HUDEP-2 (cell line): ENCODE measurements around the gene NDUFV3.
A peak's percentile ranks its signal among the peaks of the same experiment; 100 is the strongest.
"Not testable (repeated sequence)": the region's sequence is repeated elsewhere in the genome, so short reads cannot be mapped to it uniquely, and the experiment has no call there.

Experiments
- DNase-seq, 76 experiments: peaks; one replicate each; lab custom pipeline; 2025; ENCODE audit not compliant: unreplicated experiment in 76 of 76; lab: John Stamatoyannopoulos, UW

The NDUFV3 gene

DNA sequence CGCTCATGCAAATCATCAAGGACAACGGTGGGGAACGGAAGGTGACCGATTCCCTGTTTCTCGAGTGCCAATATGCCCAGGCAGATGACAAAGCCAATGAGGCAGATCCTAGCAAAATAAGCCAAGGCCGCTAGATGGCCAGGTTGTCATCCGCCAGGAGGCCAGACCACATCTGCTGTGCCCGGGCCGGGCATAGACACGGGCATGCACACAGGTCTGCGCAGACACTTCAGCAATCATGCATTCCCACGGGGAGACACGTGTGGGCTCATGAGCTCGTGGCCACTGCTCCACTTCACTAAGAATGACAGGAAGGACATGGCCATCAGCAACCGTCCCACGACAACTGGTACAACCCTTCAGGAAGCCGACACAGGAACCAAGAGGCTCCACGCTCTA lies 37.2 kb upstream of the NDUFV3 start:
- no peak for DNase-seq

GRCh38 chr21:42857216-42857615 lies 35.9 kb upstream of the NDUFV3 start:
- no peak for DNase-seq

GRCh38 chr21:42858185-42858847 lies 34.8 kb upstream of the NDUFV3 start:
- DNase-seq: no peak

DNA sequence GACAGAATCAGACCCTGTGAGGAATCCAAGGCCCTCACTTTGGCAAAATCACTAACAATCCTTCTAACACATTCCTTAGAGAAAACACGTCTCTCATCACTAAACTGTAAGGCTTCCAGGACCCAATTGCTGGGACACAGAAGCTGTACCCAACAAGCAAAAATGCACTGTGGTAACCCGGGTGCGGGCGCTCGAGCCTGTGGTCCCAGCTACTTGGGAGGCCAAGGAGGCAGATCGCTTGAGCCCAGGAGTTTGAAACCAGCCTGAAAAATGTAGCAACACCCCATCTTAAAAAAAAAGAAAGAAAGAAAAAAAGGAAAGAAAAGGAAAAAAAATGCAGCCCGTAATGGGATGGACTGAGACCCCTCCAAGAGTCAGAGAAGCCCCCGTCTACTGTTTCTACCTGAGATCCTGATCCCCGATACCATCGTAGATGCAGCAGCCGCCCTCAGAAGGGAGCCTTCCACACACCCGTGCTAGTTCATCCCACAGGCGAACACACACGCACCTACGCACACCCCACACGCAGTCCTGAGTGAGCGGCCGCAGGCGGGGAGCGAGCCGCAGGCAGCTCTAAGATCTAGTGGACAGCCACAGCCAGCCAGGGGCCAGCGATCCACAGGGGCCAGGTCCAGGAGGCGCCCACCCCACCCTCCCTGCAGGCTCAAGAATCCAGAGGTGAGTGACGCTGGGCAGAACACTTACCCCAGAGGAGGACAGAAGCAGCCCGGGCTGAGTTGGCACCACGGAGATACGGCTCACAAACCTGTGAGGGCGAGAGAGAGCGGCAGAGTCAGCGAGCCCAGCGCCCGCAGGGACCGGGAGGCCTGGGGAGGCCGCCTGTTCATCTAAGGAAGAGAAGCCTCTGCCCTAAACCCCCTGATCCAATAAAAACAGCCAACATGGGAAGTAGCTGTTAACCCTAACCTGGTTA lies 33.9 kb upstream of the NDUFV3 start:
- no peak for DNase-seq

- no peak for DNase-seq
Observed at GRCh38 chr21:42859891-42860230, 33.2 kb upstream of the NDUFV3 start.

DNA sequence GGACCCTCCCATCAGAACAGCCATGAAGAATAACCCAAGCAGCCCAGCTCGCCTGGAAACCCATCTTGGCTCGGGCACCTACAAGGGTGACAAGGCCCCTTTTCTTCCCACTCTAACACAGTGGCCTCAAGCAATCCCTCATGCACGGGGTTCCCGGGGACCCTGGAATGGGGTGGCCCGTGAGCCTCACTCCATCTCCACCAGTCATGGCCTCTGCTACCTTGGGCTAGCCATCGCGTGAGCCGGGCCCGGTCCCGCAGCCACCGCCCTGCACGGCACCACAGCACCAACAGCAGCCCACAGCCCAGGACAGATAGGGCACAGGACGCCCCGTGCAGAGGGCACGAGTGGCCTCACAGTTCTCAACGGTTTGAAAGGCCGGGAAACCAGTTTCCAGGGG lies 32.8 kb upstream of the NDUFV3 start:
- DNase-seq: no peak

GRCh38 chr21:42861311-42861847 lies 31.7 kb upstream of the NDUFV3 start:
- DNase-seq: no peak

DNA sequence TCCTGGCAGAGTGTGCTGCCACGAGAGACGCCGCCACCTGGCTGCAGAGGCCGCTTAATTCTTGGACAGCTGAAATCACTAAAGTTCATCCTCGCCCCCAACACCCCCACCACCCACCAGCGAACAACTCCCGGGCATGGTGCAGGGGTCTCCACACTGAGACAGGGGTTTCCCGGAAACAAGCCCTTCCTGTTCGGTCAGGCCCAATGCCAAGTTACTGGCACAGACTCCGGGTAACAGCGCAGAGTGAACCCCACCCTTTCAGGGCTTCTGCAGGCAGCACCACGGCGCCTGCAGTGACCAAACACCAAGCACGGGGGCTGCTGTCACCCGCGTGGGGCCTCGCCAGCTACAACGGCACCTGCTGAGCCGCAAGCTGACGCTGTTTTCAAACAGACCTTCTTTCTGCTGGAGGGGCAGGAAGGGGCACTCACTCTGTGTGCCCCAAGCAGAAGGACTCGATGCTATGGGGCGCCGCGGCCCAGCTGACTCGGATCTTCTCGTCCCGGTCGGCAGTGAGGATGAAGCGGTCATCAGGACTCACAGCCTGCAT lies 31.2 kb upstream of the NDUFV3 start:
- no peak for DNase-seq

GRCh38 chr21:42862774-42863503 lies 30.2 kb upstream of the NDUFV3 start:
- DNase-seq: no peak

DNA sequence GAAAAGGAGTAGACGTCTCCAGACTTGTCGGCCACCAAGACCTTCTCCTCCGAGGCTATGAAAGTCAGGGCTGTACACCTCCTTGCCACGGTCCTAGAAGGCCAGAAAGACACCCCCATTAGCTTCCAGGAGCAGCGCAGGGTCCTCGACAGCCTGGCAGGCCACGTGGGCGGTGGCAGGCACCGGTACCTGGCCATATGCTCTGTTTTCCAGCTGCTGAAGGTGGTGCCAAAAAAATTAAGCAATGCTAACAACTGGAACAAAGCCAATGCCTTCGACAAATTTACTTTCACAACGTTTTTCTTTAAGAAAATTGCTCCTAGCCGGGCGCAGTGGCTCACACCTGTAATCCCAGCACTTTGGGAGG lies 29.6 kb upstream of the NDUFV3 start:
- no peak for DNase-seq

DNA sequence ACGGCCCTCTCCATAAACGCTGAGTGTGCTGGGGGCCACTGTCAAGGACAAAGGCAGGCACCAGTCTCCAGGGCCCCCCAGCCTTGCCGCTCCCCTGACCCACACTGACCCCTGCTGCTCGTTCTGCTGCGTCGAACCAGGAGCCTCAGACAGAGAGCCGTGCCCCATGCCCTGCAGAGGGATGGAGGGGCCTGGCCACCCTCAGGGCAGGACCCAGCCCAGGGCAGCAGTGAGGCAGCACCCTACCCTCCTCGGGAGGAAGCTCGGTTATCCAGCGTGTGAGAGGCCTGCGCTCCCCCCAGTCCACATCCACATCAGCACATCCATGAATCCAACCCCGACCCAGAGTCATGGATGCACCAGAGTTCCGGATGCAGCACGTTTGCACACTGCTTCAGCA lies 28.8 kb upstream of the NDUFV3 start:
- DNase-seq: no peak

- no peak for DNase-seq
Observed at GRCh38 chr21:42864815-42865775, 28.0 kb upstream of the NDUFV3 start.

DNA sequence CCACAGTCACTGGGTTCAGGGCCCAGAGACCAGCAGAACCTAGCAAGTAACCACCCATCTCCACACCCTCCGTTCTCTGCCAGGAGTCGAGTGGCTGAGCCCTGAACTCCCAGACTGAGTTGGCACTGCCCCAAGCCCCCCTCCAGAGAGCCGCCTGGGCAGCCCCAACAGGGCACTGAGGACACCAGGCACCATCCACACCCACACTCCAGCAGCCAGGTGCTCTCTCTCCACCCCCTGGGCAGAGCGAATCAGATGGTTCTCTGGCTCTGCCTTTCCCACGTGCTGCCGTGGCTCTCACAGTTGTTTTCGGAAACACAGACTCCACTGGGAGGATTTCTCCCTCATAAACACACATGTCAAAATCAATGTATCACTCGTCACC lies 27.3 kb upstream of the NDUFV3 start:
- DNase-seq: peak in 38 of 76 experiments; percentile 1 to 56 (median 24)

GRCh38 chr21:42868196-42868595 lies 24.9 kb upstream of the NDUFV3 start:
- no peak for DNase-seq

GRCh38 chr21:42873096-42873495 lies 20.0 kb upstream of the NDUFV3 start:
- no peak for DNase-seq

- not testable (repeated sequence) for DNase-seq
Observed at GRCh38 chr21:42875811-42876210, 17.3 kb upstream of the NDUFV3 start.

- no peak for DNase-seq
Observed at GRCh38 chr21:42878678-42878992, 14.5 kb upstream of the NDUFV3 start.

GRCh38 chr21:42878993-42879787 lies 13.9 kb upstream of the NDUFV3 start, which contains the start of gene WDR4:
TSS of gene WDR4 (minus strand) at chr21:42879539. CDS start at chr21:42879495, 44 bp downstream.
- DNase-seq: peak; percentile 64 to 99 (median 98)

DNA sequence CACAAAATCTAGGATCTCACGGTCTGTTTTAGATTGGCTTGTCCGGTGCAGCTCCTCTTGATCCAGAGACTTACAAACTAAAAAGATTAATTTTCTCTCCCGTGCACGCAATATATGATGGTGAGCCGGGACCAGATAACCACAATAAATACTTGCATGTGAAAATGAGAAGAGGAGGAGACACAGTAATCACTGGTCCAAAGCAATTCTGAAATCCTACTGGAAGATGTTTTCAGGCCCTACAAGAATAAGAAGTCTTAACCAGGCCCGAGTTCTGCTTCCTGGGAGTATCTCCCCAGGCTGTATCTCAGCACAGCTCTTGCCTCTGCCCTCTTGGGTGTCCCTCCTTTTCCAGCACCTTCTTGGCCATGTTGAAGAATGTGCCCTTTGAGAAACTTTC lies 12.8 kb upstream of the NDUFV3 start:
- no peak for DNase-seq
